Right cardiac atrium (tissue), 5 donors: ENCODE measurements around the gene NOD1. TPM values are rescaled to one million over a fixed set of nuclear protein-coding genes. Genes with fewer than 3 reads are reported as not detected.
A peak's percentile ranks its signal among the peaks of the same experiment; 100 is the strongest.

Experiments used
- ATAC-seq, 2 donors: fragments of 200-7000 bp; cut with Tn5 transposase; one replicate each; pipeline versions ENCODE4 v1.8.0 to v1.9.1; 2020; ENCODE audit warnings: moderate library complexity in 2 of 2, mild to moderate bottlenecking in 1 of 2
- DNase-seq, 3 donors: peaks; one replicate each; pipeline ENCODE4 v3.0.0-alpha.2; 2020
- H3K27ac ChIP-seq: one replicate; pipeline ENCODE4 v1.5.1; 2013; ENCODE audit warnings: mild to moderate bottlenecking, low read length, control low read depth, moderate library complexity
- H3K27me3 ChIP-seq: one replicate; pipeline ENCODE4 v1.6.1; 2013; ENCODE audit not compliant: control insufficient read depth, insufficient read depth
- H3K4me1 ChIP-seq: one replicate; pipeline ENCODE4 v1.6.1; 2013; ENCODE audit warnings: low read length; ENCODE audit not compliant: control insufficient read depth, insufficient read depth
- H3K4me3 ChIP-seq: one replicate; pipeline ENCODE4 v1.5.1; 2013; ENCODE audit warnings: low read length, control low read depth
- H3K9me3 ChIP-seq: one replicate; pipeline ENCODE4 v1.6.1; 2013; ENCODE audit warnings: low read length; ENCODE audit not compliant: control insufficient read depth
- WGBS: extraction: QIAGEN DNeasy Blood & Tissue Kit; methylation state at CpG from one replicate; pipeline ENCODE4 v1.1.7; 2013; 5-methylcytosine and 5-hydroxymethylcytosine counted together
- intact Hi-C, 4 donors: fragments of 100-400 bp; cut with DNase I; formaldehyde crosslinking; loops; one replicate each; pipeline versions ENCODE4 v1.11.0 to v1.14.0; 2022 to 2023
- polyA plus RNA-seq: library from polyadenylated mRNA; stranded (reverse); fragments of 200-250 nt; gene quantifications from one replicate; pipeline ENCODE4 v1.2.3, GENCODE V29; 2013
- total RNA-seq, 4 donors: library from RNA; stranded (reverse); fragmentation: NEBNext Ultra II Directional; extraction: Animal tissue kit (Norgen Biotek cat#: 25700); gene quantifications; one replicate each; pipeline ENCODE4 v1.2.1, GENCODE V29; 2021
- donor health status: healthy with polysubstance abuse.
- donor health status: DM: no; HTN: yes; CAD: no.
- donor health status: DM: no; HTN: no; CAD: no.
- donor health status: DM: no; HTN: yes; CAD: no; lungs with severe emphysema.
- donor health status: DM: yes; HTN: yes; CAD: no.

NOD1 gene
- total and polyA plus RNA-seq, 5 donors: 8.6 to 15.5 (median 11.8) TPM

GRCh38 chr7:30468791-30469190 lies 9.8 kb downstream of the NOD1 start:
- peak in 1 of 2 donors; percentile 12 for ATAC-seq
- intact Hi-C loops: no loop called here

GRCh38 chr7:30468041-30468440 lies 10.5 kb downstream of the NOD1 start:
- 47% methylated on average over 2 of the region's 2 CpGs for WGBS
- Histone ChIP-seq H3K4me1 (peaks cover 42% of the 10 kb centered on the region), H3K4me3 (no peak overlapping the region), H3K9me3 (no peaks in the 10 kb centered on the region), H3K27ac (no peak overlapping the region), H3K27me3 (no peaks in the 10 kb centered on the region)
- intact Hi-C loops: no loop called here
- DNase-seq (no peak), ATAC-seq (no peak)

More at GRCh38 chr7:30468791-30469190, 9.8 kb downstream of the NOD1 start:
- peaks cover 45% of the 10 kb centered on the region for H3K4me1 ChIP-seq
- no peaks in the 10 kb centered on the region for H3K27me3 ChIP-seq
- peak overlapping the region; percentile 87 for H3K27ac ChIP-seq
- WGBS: 37% methylated on average over 4 of the region's 4 CpGs
- peak in 2 of 3 donors; percentile 54 to 55 for DNase-seq
- no peak overlapping the region for H3K4me3 ChIP-seq
- no peaks in the 10 kb centered on the region for H3K9me3 ChIP-seq

GRCh38 chr7:30467271-30467670 lies 11.3 kb downstream of the NOD1 start:
- no peak overlapping the region for H3K4me3 ChIP-seq
- 86% methylated on average over 4 of the region's 4 CpGs for WGBS
- DNase-seq (no peak), ATAC-seq (no peak)
- H3K27ac ChIP-seq: no peak overlapping the region
- H3K4me1 ChIP-seq: peaks cover 39% of the 10 kb centered on the region
- H3K9me3 ChIP-seq: no peaks in the 10 kb centered on the region
- intact Hi-C loops: no loop called here
- no peaks in the 10 kb centered on the region for H3K27me3 ChIP-seq

GRCh38 chr7:30466266-30466665 lies 12.3 kb downstream of the NOD1 start:
- intact Hi-C loops: no loop called here
- DNase-seq (no peak), ATAC-seq (no peak)
- Histone ChIP-seq H3K4me3 (no peak overlapping the region), H3K4me1 (peaks cover 32% of the 10 kb centered on the region), H3K9me3 (no peaks in the 10 kb centered on the region), H3K27ac (no peak overlapping the region), H3K27me3 (no peaks in the 10 kb centered on the region)
- 66% methylated on average over 4 of the region's 4 CpGs for WGBS

- WGBS: 79% methylated on average over 2 of the region's 2 CpGs
- ATAC-seq (no peak), DNase-seq (peak in 1 of 3 donors; percentile 51)
- Histone ChIP-seq H3K4me1 (peaks cover 30% of the 10 kb centered on the region), H3K9me3 (no peaks in the 10 kb centered on the region), H3K27ac (peak overlapping the region; percentile 75), H3K27me3 (no peaks in the 10 kb centered on the region), H3K4me3 (no peak overlapping the region)
- intact Hi-C loops: no loop called here
Measured at GRCh38 chr7:30465811-30466180, 12.8 kb downstream of the NOD1 start.

GRCh38 chr7:30465046-30465810 lies 13.4 kb downstream of the NOD1 start:
- no peak overlapping the region for H3K4me3 ChIP-seq
- no peaks in the 10 kb centered on the region for H3K27me3 ChIP-seq
- WGBS: 71% methylated on average over 5 of the region's 5 CpGs
- H3K27ac ChIP-seq: no peak overlapping the region
- ATAC-seq: no peak
- peaks cover 31% of the 10 kb centered on the region for H3K4me1 ChIP-seq
- no peak for DNase-seq
- H3K9me3 ChIP-seq: no peaks in the 10 kb centered on the region
- intact Hi-C loops: no loop called here

GRCh38 chr7:30464231-30464671 lies 14.3 kb downstream of the NOD1 start:
- no peak overlapping the region for H3K4me3 ChIP-seq
- ATAC-seq: peak in 1 of 2 donors; percentile 9
- peaks cover 23% of the 10 kb centered on the region for H3K4me1 ChIP-seq
- intact Hi-C loops: no loop called here
- H3K27ac ChIP-seq: peak overlapping the region; percentile 9
- DNase-seq: peak in 1 of 3 donors; percentile 55
- no peaks in the 10 kb centered on the region for H3K27me3 ChIP-seq
- 33% methylated on average over 5 of the region's 5 CpGs for WGBS
- no peaks in the 10 kb centered on the region for H3K9me3 ChIP-seq

GRCh38 chr7:30463405-30464145 lies 15.0 kb downstream of the NOD1 start:
- Histone ChIP-seq H3K9me3 (no peaks in the 10 kb centered on the region), H3K27ac (no peak overlapping the region), H3K4me3 (no peak overlapping the region), H3K4me1 (peaks cover 19% of the 10 kb centered on the region), H3K27me3 (no peaks in the 10 kb centered on the region)
- intact Hi-C loops: no loop called here
- 49% methylated on average over 6 of the region's 6 CpGs for WGBS
- no peak for DNase-seq
- ATAC-seq: no peak

- Histone ChIP-seq H3K4me1 (peaks cover 19% of the 10 kb centered on the region), H3K27ac (no peak overlapping the region), H3K9me3 (no peaks in the 10 kb centered on the region), H3K4me3 (no peak overlapping the region), H3K27me3 (no peaks in the 10 kb centered on the region)
- intact Hi-C loops: no loop called here
- DNase-seq (no peak), ATAC-seq (no peak)
- 90% methylated on average over 1 of the region's 1 CpG for whole genome bisulfite sequencing
Measured at GRCh38 chr7:30462179-30462578, 16.4 kb downstream of the NOD1 start.

- Histone ChIP-seq H3K4me1 (peaks cover 14% of the 10 kb centered on the region), H3K27me3 (no peaks in the 10 kb centered on the region), H3K27ac (peak overlapping the region; percentile 37), H3K4me3 (no peak overlapping the region), H3K9me3 (no peaks in the 10 kb centered on the region)
- WGBS: 74% methylated on average over 4 of the region's 4 CpGs
- peak; percentile 34 to 46 for ATAC-seq
- intact Hi-C loops: no loop called here
- DNase-seq: peak in 1 of 3 donors; percentile 58
Measured at GRCh38 chr7:30460246-30460633, 18.3 kb downstream of the NOD1 start.

GRCh38 chr7:30459591-30460245 lies 18.9 kb downstream of the NOD1 start:
- Histone ChIP-seq H3K27ac (peak overlapping the region; percentile 3), H3K4me3 (no peak overlapping the region), H3K4me1 (peaks cover 11% of the 10 kb centered on the region), H3K9me3 (no peaks in the 10 kb centered on the region), H3K27me3 (no peaks in the 10 kb centered on the region)
- DNase-seq (peak in 2 of 3 donors; percentile 77 to 86), ATAC-seq (peak; percentile 41 to 76)
- intact Hi-C loops: no loop called here
- 39% methylated on average over 9 of the region's 9 CpGs for WGBS
